Breast epithelium (tissue), 4 donors: ENCODE measurements around the gene RPS19. TPM values are rescaled to one million over a fixed set of nuclear protein-coding genes. Genes with fewer than 3 reads are reported as not detected.

Experiments
- DNase-seq, 2 donors: peaks; one replicate each; pipeline ENCODE4 v3.0.0-alpha.2; 2019; ENCODE audit warnings: low spot score in 2 of 2
- H3K27ac ChIP-seq, 2 donors: fragments of 200-600 bp; sonication (generic) in 1 of 2; one replicate each; pipeline ENCODE4 v1.5.1; 2016 to 2019; ENCODE audit warnings: mild to moderate bottlenecking in 1 of 2
- H3K27me3 ChIP-seq, 2 donors: fragments of 200-600 bp; sonication (generic) in 1 of 2; one replicate each; pipeline versions ENCODE4 v1.5.1 to v1.6.0; 2017 to 2019; ENCODE audit warnings: control low read depth in 1 of 2, mild to moderate bottlenecking in 1 of 2
- H3K36me3 ChIP-seq: fragments of 200-600 bp; one replicate; pipeline ENCODE4 v1.5.1; 2019
- H3K4me1 ChIP-seq, 2 donors: fragments of 200-600 bp; sonication (generic); one replicate each; pipeline ENCODE4 v1.5.1; 2016 to 2019; ENCODE audit warnings: control low read depth in 1 of 2
- H3K4me3 ChIP-seq, 3 donors: fragments of 200-600 bp; sonication (generic); 1 replicate in 2 of 3; 2 replicates in 1 of 3; pipeline ENCODE4 v1.5.1; 2016 to 2019; ENCODE audit warnings: mild to moderate bottlenecking in 3 of 3, moderate library complexity in 2 of 3
- H3K9me3 ChIP-seq, 2 donors: fragments of 200-600 bp; sonication (generic) in 1 of 2; one replicate each; pipeline ENCODE4 v1.5.1; 2016 to 2019; ENCODE audit warnings: control low read depth in 1 of 2
- CTCF ChIP-seq, 3 donors: fragments of 450-650 bp; IDR thresholded peaks; one replicate each; pipeline ENCODE4 v1.5.1; 2016 to 2017; ENCODE audit warnings: antibody characterized with exemption in 3 of 3, mild to moderate bottlenecking in 3 of 3, moderate library complexity in 3 of 3
- POLR2A ChIP-seq: fragments of 450-650 bp; IDR thresholded peaks from one replicate; pipeline ENCODE4 v1.6.1; 2016; ENCODE audit warnings: antibody characterized with exemption, mild to moderate bottlenecking, moderate library complexity
- POLR2AphosphoS5 ChIP-seq, 3 donors: sonication (generic); formaldehyde crosslinking; IDR thresholded peaks; one replicate each; pipeline ENCODE4 v1.6.1; 2017; ENCODE audit warnings: antibody characterized with exemption in 3 of 3
- intact Hi-C: fragments of 100-400 bp; cut with DNase I; formaldehyde crosslinking; loops from one replicate; pipeline ENCODE4 v1.15.1; 2023; ENCODE audit warnings: low total_unique reads
- total RNA-seq, 3 donors: library from RNA; depleted of rRNA; stranded (reverse); fragments of >200 nt; gene quantifications; one replicate each; pipeline ENCODE4 v1.1.0, GENCODE V29; 2016

Gene RPS19
- total RNA-seq, 3 donors from 2014 or later: 756 to 2,084 (median 1,264) TPM

GRCh38 chr19:41843371-41843770, 16.7 kb upstream of the RPS19 start:
- Histone ChIP-seq H3K4me1 (no peaks in the 10 kb centered on the region), H3K36me3 (no peaks in the 10 kb centered on the region), H3K9me3 (no peaks in the 10 kb centered on the region), H3K27ac (no peak overlapping the region), H3K4me3 (no peak overlapping the region), H3K27me3 (peaks cover 0 to 6% of the 10 kb centered on the region in 2 donors)
- DNase-seq: no peak
- TF ChIP-seq CTCF (IDR thresholded peaks at IDR 0.05): no peak
- TF ChIP-seq POLR2A: no peak
- no peak for TF ChIP-seq POLR2AphosphoS5 (IDR thresholded peaks at IDR 0.05)
- intact Hi-C loops: no loop called here

- no peak within 1 kb of the TSS for H3K27ac ChIP-seq
- no peaks in the 10 kb centered on the region for H3K4me1 ChIP-seq
- H3K9me3 ChIP-seq: no peaks in the 10 kb centered on the region
- TF ChIP-seq POLR2AphosphoS5 (IDR thresholded peaks at IDR 0.05): no peak
- TF ChIP-seq POLR2A: no peak
- TF ChIP-seq CTCF (IDR thresholded peaks at IDR 0.05): no peak
- no peaks in the 10 kb centered on the region for H3K36me3 ChIP-seq
- no peak within 1 kb of the TSS for H3K4me3 ChIP-seq
- no peak for DNase-seq
- intact Hi-C loops: no loop called here
- H3K27me3 ChIP-seq: no peaks in the 10 kb centered on the region
Observed at GRCh38 chr19:41844601-41845000, 15.5 kb upstream of the RPS19 start, which contains the start of gene LYPD4. TSS of gene LYPD4 (minus strand) at chr19:41844683. CDS start at chr19:41839285, 5,398 bp downstream.

GRCh38 chr19:41845001-41845050, 15.2 kb upstream of the RPS19 start, which contains the start of gene DMRTC2:
TSS of gene DMRTC2 (plus strand) at chr19:41845042. CDS start at chr19:41847429, 2,387 bp downstream.
- no peak for TF ChIP-seq POLR2A
- TF ChIP-seq POLR2AphosphoS5 (IDR thresholded peaks at IDR 0.05): no peak
- no peak for TF ChIP-seq CTCF (IDR thresholded peaks at IDR 0.05)
- H3K27me3 ChIP-seq: no peaks in the 10 kb centered on the region

GRCh38 chr19:41845051-41845590, 14.9 kb upstream of the RPS19 start:
- H3K27me3 ChIP-seq: no peaks in the 10 kb centered on the region
- DNase-seq: no peak
- H3K27ac ChIP-seq: no peak overlapping the region
- no peaks in the 10 kb centered on the region for H3K9me3 ChIP-seq
- no peaks in the 10 kb centered on the region for H3K4me1 ChIP-seq
- intact Hi-C loops: no loop called here
- no peak for TF ChIP-seq POLR2AphosphoS5 (IDR thresholded peaks at IDR 0.05)
- no peak for TF ChIP-seq POLR2A
- no peak for TF ChIP-seq CTCF (IDR thresholded peaks at IDR 0.05)
- no peaks in the 10 kb centered on the region for H3K36me3 ChIP-seq
- H3K4me3 ChIP-seq: no peak overlapping the region

More at GRCh38 chr19:41845001-41845050, 15.2 kb upstream of the RPS19 start, which contains the start of gene DMRTC2:
- Histone ChIP-seq H3K27ac (no peak within 1 kb of the TSS), H3K36me3 (no peaks in the 10 kb centered on the region), H3K4me3 (no peak within 1 kb of the TSS), H3K4me1 (no peaks in the 10 kb centered on the region), H3K9me3 (no peaks in the 10 kb centered on the region)
- DNase-seq: no peak
- intact Hi-C loops: no loop called here

DNA sequence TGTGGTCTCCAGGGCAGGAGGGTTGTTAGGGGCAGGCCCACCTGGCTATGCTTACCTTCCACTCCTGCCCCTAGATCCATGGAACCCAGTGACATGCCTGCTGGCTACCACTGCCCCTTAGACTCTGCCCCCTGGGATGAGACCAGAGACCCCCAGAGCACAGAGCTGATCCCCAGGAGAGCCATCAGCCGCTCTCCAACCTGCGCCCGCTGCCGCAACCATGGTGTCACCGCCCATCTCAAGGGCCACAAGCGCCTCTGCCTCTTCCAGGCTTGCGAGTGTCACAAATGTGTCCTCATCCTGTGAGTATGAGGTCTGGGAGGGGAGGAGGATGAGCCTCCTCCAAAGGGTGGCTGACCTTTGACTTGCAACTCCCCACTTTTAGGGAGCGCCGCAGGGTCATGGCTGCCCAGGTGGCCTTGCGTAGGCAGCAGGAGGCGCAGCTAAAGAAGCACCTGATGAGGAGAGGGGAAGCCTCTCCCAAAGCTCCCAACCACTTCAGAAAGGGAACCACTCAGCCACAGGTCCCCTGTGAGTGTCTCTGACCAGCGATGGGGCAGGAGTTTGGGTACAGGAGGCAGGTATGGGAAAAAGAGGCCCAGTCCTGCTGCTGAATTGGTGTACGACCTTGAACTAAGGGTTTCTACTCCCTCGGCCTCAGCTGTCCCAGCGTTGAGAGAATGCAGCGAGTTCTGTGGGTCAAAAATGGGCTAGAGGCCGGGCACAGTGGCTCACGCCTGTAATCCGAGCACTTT, 12.5 kb upstream of the RPS19 start:
- Histone ChIP-seq H3K27ac (no peak overlapping the region), H3K27me3 (no peaks in the 10 kb centered on the region), H3K4me1 (no peaks in the 10 kb centered on the region), H3K4me3 (no peak overlapping the region), H3K36me3 (no peaks in the 10 kb centered on the region), H3K9me3 (no peaks in the 10 kb centered on the region)
- intact Hi-C loops: no loop called here
- no peak for DNase-seq
- TF ChIP-seq CTCF (IDR thresholded peaks at IDR 0.05): no peak
- TF ChIP-seq POLR2A: no peak
- no peak for TF ChIP-seq POLR2AphosphoS5 (IDR thresholded peaks at IDR 0.05)
